Liver (tissue), 9 donors: ENCODE results near the gene SH3RF3. TPM values are rescaled to one million over a fixed set of nuclear protein-coding genes. Genes with fewer than 3 reads are reported as not detected.

Experiments
- DNase-seq: peaks from one replicate; pipeline ENCODE4 v3.0.0-alpha.2; 2017; ENCODE audit warnings: low spot score
- H3K27ac ChIP-seq, 2 donors: one replicate each; pipeline ENCODE4 v1.7.0; 2013; ENCODE audit warnings: inconsistent platforms in 2 of 2, low read length in 2 of 2, control low read depth in 1 of 2, low read depth in 1 of 2, mild to moderate bottlenecking in 1 of 2
- H3K27me3 ChIP-seq, 4 donors: one replicate each; pipeline versions ENCODE4 v1.6.1 to v1.7.0; 2013; ENCODE audit warnings: low read length in 3 of 4, inconsistent platforms in 1 of 4, mild to moderate bottlenecking in 1 of 4, moderate library complexity in 1 of 4; ENCODE audit not compliant: control insufficient read depth in 4 of 4, insufficient read depth in 4 of 4
- H3K36me3 ChIP-seq, 4 donors: one replicate each; pipeline versions ENCODE4 v1.6.1 to v1.7.0; 2013; ENCODE audit warnings: low read length in 3 of 4, mild to moderate bottlenecking in 3 of 4, low read depth in 1 of 4, moderate library complexity in 1 of 4; ENCODE audit not compliant: control insufficient read depth in 4 of 4, insufficient read depth in 3 of 4
- H3K4me1 ChIP-seq, 4 donors: one replicate each; pipeline versions ENCODE4 v1.6.1 to v1.7.0; 2013; ENCODE audit warnings: low read length in 3 of 4, mild to moderate bottlenecking in 3 of 4, moderate library complexity in 1 of 4; ENCODE audit not compliant: control insufficient read depth in 4 of 4, insufficient read depth in 4 of 4
- H3K4me3 ChIP-seq, 3 donors: one replicate each; pipeline versions ENCODE4 v1.6.1 to v1.7.0; 2013; ENCODE audit warnings: low read length in 3 of 3, control low read depth in 1 of 3, low read depth in 1 of 3, mild to moderate bottlenecking in 1 of 3
- H3K9ac ChIP-seq, 2 donors: one replicate each; pipeline ENCODE4 v1.7.0; 2013; ENCODE audit warnings: low read length in 2 of 2, mild to moderate bottlenecking in 2 of 2, moderate library complexity in 2 of 2, control low read depth in 1 of 2, low read depth in 1 of 2
- H3K9me3 ChIP-seq, 4 donors: one replicate each; pipeline versions ENCODE4 v1.6.1 to v1.7.0; 2013; ENCODE audit warnings: low read length in 3 of 4; ENCODE audit not compliant: control insufficient read depth in 4 of 4
- ATF3 ChIP-seq: IDR thresholded peaks from 2 replicates; pipeline ENCODE4 v1.6.1; 2016; ENCODE audit warnings: antibody characterized with exemption
- CTCF ChIP-seq: fragments of 150-350 bp; IDR thresholded peaks from 2 replicates; pipeline ENCODE4 v1.5.1; 2017; ENCODE audit warnings: improper control_type of control experiment, low read depth, low read length; ENCODE audit not compliant: missing input control
- EGR1 ChIP-seq, 2 donors: IDR thresholded peaks; 2 replicates each; pipeline ENCODE4 v1.6.1; 2016 to 2018; ENCODE audit warnings: antibody characterized with exemption in 2 of 2, low read depth in 2 of 2
- FOXA2 ChIP-seq: IDR thresholded peaks from 2 replicates; pipeline ENCODE4 v1.6.1; 2016; ENCODE audit warnings: antibody characterized with exemption
- GABPA ChIP-seq, 2 donors: IDR thresholded peaks in 1 of 2; conservative IDR thresholded peaks in 1 of 2; 2 replicates each; pipeline ENCODE4 v1.6.1; 2016; ENCODE audit warnings: antibody characterized with exemption in 2 of 2, mild to moderate bottlenecking in 1 of 2, moderate library complexity in 1 of 2
- HNF4G ChIP-seq: IDR thresholded peaks from 2 replicates; pipeline ENCODE4 v1.6.1; 2016; ENCODE audit warnings: antibody characterized with exemption
- NR2F2 ChIP-seq: IDR thresholded peaks from 2 replicates; pipeline ENCODE4 v1.6.1; 2016; ENCODE audit warnings: antibody characterized with exemption
- RAD21 ChIP-seq, 2 donors: IDR thresholded peaks; 2 replicates each; pipeline ENCODE4 v1.6.1; 2016; ENCODE audit warnings: antibody characterized with exemption in 2 of 2, mild to moderate bottlenecking in 2 of 2
- REST ChIP-seq: IDR thresholded peaks from 2 replicates; pipeline ENCODE4 v1.6.1; 2016; ENCODE audit warnings: antibody characterized with exemption, mild to moderate bottlenecking
- RXRA ChIP-seq, 2 donors: IDR thresholded peaks; 2 replicates each; pipeline ENCODE4 v1.6.1; 2017 to 2018; ENCODE audit warnings: antibody characterized with exemption in 2 of 2, mild to moderate bottlenecking in 1 of 2
- SP1 ChIP-seq: IDR thresholded peaks from 2 replicates; pipeline ENCODE4 v1.6.1; 2018; ENCODE audit warnings: antibody characterized with exemption, mild to moderate bottlenecking
- WGBS: extraction: QIAGEN DNeasy Blood & Tissue Kit; methylation state at CpG from one replicate; pipeline ENCODE4 v1.1.7; 2013; 5-methylcytosine and 5-hydroxymethylcytosine counted together
- polyA plus RNA-seq, 2 donors: library from polyadenylated mRNA; stranded (reverse) in 1 of 2; unstranded in 1 of 2; fragments of 200-250 nt in 1 of 2; fragments of >200 nt in 1 of 2; fragmentation: Nextera tagmentation in 1 of 2; extraction: Ambion mirVana in 1 of 2; gene quantifications; one replicate each; pipeline versions ENCODE4 v1.2.1 to v1.2.3, GENCODE V29; 2013 to 2015
- total RNA-seq, 2 donors: library from RNA; depleted of rRNA; stranded (reverse); fragments of >200 nt; gene quantifications; one replicate each; pipeline ENCODE4 v1.2.3, GENCODE V29; 2014
- TF ChIP-seq, protein P1 (sequence below): IDR thresholded peaks from 2 replicates; pipeline ENCODE4 v1.6.1; 2016; ENCODE audit warnings: antibody characterized with exemption
- donor health status: healthy.
- donor health status: healthy.
- donor health status: healthy.
- donor health status: healthy.
- donor health status: healthy.

The SH3RF3 gene
- total and polyA plus RNA-seq, 4 donors = 0.11 to 1.0 (median 0.54) TPM

DNA sequence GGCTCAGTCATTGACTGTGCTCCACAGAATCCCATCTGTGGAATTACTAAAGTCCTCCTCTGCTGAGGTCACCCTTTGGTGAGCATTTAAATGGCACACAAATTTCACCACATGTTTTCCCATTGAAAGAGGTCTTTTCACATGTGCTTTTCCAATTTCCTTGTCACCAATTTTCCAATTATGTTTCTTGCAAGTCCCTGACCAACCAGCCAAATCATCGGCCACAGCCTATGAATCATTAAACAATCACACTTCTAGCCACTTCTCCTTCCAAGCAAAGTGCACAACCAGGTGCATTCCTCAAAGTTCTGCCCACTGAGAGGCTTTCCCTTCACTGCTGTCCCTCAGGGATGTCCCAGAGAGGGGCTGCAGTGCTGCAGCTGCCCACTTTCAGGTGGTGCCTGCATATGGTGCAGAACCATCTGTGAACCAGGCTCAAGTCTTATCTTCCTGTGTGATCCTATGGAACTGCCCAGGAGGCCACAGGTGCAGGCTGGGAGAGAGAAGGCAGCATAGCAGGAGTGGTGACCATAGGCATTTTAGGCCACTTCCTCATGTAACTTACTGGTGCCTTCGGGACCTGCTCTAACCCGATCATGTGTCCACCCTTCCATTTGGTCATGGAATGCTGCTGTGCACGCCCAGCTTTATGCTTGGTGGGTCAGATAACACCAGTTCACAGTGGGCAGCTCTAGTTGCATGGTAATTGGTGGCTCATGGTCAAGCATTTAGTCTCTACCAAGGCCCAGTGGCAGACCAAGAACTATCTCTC is 331.7 kb downstream of the SH3RF3 start:
- no peaks in the 10 kb centered on the region for H3K4me1 ChIP-seq
- H3K4me3 ChIP-seq = no peak overlapping the region
- 96% methylated on average over 4 of the region's 4 CpGs for WGBS
- H3K9ac ChIP-seq = no peak overlapping the region
- H3K9me3 ChIP-seq = no peaks in the 10 kb centered on the region
- TF ChIP-seq, protein P1, sequence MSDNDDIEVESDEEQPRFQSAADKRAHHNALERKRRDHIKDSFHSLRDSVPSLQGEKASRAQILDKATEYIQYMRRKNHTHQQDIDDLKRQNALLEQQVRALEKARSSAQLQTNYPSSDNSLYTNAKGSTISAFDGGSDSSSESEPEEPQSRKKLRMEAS = no peak
- no peak for TF ChIP-seq FOXA2
- no peak for TF ChIP-seq RAD21 (IDR thresholded peaks at IDR 0.05)
- no peak for TF ChIP-seq EGR1 (IDR thresholded peaks at IDR 0.05; ENCODE audit: low read depth in 2 of 2)
- TF ChIP-seq REST = no peak
- TF ChIP-seq ATF3 = no peak
- TF ChIP-seq GABPA (IDR thresholded peaks at IDR 0.05 in 1 of 2, conservative IDR thresholded peaks at IDR 0.05 in 1 of 2) = no peak
- TF ChIP-seq HNF4G = no peak
- no peak for TF ChIP-seq CTCF
- TF ChIP-seq SP1 = no peak
- no peak for TF ChIP-seq RXRA (IDR thresholded peaks at IDR 0.05)
- no peak for DNase-seq
- no peaks in the 10 kb centered on the region for H3K36me3 ChIP-seq
- H3K27me3 ChIP-seq = no peaks in the 10 kb centered on the region
- no peak overlapping the region for H3K27ac ChIP-seq

- TF ChIP-seq FOXA2 (no peak), NR2F2 (no peak)
- DNase-seq = no peak
Measured at GRCh38 chr2:109463236-109463635, 334.2 kb downstream of the SH3RF3 start.

More at GRCh38 chr2:109463236-109463635, 334.2 kb downstream of the SH3RF3 start:
- Histone ChIP-seq H3K9ac (no peak overlapping the region), H3K27me3 (no peaks in the 10 kb centered on the region), H3K4me1 (peaks cover 0 to 4% (median 2%) of the 10 kb centered on the region in 4 donors), H3K36me3 (no peaks in the 10 kb centered on the region), H3K27ac (no peak overlapping the region), H3K4me3 (no peak overlapping the region), H3K9me3 (no peaks in the 10 kb centered on the region)
- 86% methylated on average over 6 of the region's 6 CpGs for WGBS
